Measurements from ENCODE around the gene PHF2.

DNA sequence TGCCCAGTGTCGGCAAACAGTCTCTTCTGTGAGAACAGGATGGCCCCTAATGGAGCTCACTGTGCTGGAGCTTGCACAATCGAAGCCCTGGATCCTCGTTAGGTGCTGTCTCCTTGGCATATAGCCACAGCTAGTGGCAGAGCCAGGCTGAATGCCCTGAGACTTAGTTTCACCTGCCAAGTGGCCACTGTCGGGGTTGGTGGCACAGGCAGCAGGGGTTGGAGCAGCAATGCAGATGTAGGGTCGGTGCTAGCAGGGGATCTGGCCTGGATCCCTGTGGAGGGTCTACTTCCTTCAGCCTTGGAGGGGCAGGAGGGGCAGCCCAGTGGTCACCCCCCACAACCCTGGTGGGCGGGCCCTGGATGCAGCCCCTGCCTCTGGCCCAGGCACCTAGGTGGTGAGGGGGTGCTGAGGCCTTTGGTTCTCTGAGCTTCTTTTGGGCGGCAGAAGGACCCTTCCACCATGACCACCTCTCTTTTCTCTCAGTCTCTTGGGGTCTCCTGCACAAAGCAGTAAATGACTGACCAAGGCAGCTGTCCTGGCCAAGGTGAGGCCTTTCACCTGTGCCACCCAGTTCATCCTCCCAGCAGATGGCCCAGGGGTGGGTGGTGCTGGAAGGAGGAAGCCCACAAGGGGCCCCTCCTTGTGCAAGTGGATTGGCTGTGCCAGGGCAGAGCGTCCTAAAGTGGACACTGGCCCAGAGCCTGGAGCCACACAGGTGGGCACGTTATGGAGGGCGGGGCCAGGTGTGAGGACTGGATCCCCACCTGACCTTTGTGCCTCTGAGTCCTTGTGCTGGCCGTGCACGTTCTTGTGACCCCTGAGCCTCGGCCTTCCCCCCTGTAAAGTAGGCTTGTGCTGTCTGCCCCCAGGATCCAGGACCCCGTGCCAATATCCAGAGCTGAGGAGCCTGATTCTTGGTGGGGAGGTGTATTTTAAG is 44.8 kb downstream of the PHF2 start:
- TF ChIP-seq, protein P1, sequence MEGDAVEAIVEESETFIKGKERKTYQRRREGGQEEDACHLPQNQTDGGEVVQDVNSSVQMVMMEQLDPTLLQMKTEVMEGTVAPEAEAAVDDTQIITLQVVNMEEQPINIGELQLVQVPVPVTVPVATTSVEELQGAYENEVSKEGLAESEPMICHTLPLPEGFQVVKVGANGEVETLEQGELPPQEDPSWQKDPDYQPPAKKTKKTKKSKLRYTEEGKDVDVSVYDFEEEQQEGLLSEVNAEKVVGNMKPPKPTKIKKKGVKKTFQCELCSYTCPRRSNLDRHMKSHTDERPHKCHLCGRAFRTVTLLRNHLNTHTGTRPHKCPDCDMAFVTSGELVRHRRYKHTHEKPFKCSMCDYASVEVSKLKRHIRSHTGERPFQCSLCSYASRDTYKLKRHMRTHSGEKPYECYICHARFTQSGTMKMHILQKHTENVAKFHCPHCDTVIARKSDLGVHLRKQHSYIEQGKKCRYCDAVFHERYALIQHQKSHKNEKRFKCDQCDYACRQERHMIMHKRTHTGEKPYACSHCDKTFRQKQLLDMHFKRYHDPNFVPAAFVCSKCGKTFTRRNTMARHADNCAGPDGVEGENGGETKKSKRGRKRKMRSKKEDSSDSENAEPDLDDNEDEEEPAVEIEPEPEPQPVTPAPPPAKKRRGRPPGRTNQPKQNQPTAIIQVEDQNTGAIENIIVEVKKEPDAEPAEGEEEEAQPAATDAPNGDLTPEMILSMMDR (IDR thresholded peaks at IDR 0.05; ENCODE audit: low read depth, low read length) = no peak
- TF ChIP-seq EZH2phosphoT487 (IDR thresholded peaks at IDR 0.05; ENCODE audit: low read depth) = no peak

Measured in OCI-LY3 (cell line).